ENCODE measurements around the gene RIMS1.

RIMS1 gene

GRCh38 chr6:71902261-71902660 is 15.9 kb downstream of the RIMS1 start:
- no peak overlapping the region for H2BK120ac ChIP-seq (ENCODE audit: low read depth, low read length)
- no peak overlapping the region for H3K14ac ChIP-seq (ENCODE audit: low read length)
- no peaks in the 10 kb centered on the region for H3K36me3 ChIP-seq (replicated peaks in 1 of 2; ENCODE audit: control insufficient read depth in 2 of 2, insufficient read depth in 2 of 2, low read length in 2 of 2)
- H4K8ac ChIP-seq (ENCODE audit: low read depth, low read length), result no peak overlapping the region
- H3K9me3 ChIP-seq (replicated peaks in 1 of 2; ENCODE audit: control insufficient read depth in 2 of 2, insufficient read depth in 1 of 2, low read depth in 1 of 2, low read length in 2 of 2), result no peaks in the 10 kb centered on the region
- H2BK12ac ChIP-seq (ENCODE audit: low read length), result no peak overlapping the region
- no peak overlapping the region for H3K4me3 ChIP-seq (ENCODE audit: low read length in 2 of 2)
- no peak overlapping the region for H2BK5ac ChIP-seq (ENCODE audit: low read length)
- H4K91ac ChIP-seq (ENCODE audit: low read depth, low read length, poor library complexity), result no peak overlapping the region
- H2BK15ac ChIP-seq (ENCODE audit: low read length), result no peak overlapping the region
- no peak overlapping the region for H3K23ac ChIP-seq (ENCODE audit: low read depth, low read length, poor library complexity)
- no peaks in the 10 kb centered on the region for H3K27me3 ChIP-seq (ENCODE audit: control insufficient read depth in 3 of 3, insufficient read depth in 3 of 3, low read depth in 1 of 3, low read length in 3 of 3)
- H2AFZ ChIP-seq (ENCODE audit: low read length), result no peak overlapping the region
- no peaks in the 10 kb centered on the region for H3K4me1 ChIP-seq (ENCODE audit: control insufficient read depth in 2 of 2, insufficient read depth in 1 of 2, low read depth in 1 of 2, low read length in 2 of 2)
- no peak overlapping the region for H3K4me2 ChIP-seq (ENCODE audit: insufficient read depth, low read length, poor library complexity, severe bottlenecking)
- no peak for DNase-seq (ENCODE audit: low spot score)
- H2AK5ac ChIP-seq (ENCODE audit: low read depth, low read length), result no peak overlapping the region
- no peaks in the 10 kb centered on the region for H3K79me1 ChIP-seq (ENCODE audit: low read depth, low read length)
- no peak overlapping the region for H3K27ac ChIP-seq (replicated peaks; ENCODE audit: low read length)
- no peak overlapping the region for H3K4ac ChIP-seq (ENCODE audit: low read length)
- no peak overlapping the region for H3K9ac ChIP-seq (ENCODE audit: low read depth, low read length, poor library complexity)
- no peak overlapping the region for H3K18ac ChIP-seq (ENCODE audit: low read length)

- Histone ChIP-seq H4K8ac (ENCODE audit: low read depth, low read length) (no peak overlapping the region), H3K4me3 (ENCODE audit: low read length in 2 of 2) (no peak overlapping the region), H3K79me1 (ENCODE audit: low read depth, low read length) (no peaks in the 10 kb centered on the region), H2BK120ac (ENCODE audit: low read depth, low read length) (no peak overlapping the region), H3K9ac (ENCODE audit: low read depth, low read length, poor library complexity) (no peak overlapping the region), H3K14ac (ENCODE audit: low read length) (no peak overlapping the region), H3K27ac (replicated peaks; ENCODE audit: low read length) (no peak overlapping the region), H3K18ac (ENCODE audit: low read length) (no peak overlapping the region), H4K91ac (ENCODE audit: low read depth, low read length, poor library complexity) (no peak overlapping the region), H3K4me1 (ENCODE audit: control insufficient read depth in 2 of 2, insufficient read depth in 1 of 2, low read depth in 1 of 2, low read length in 2 of 2) (no peaks in the 10 kb centered on the region), H3K23ac (ENCODE audit: low read depth, low read length, poor library complexity) (no peak overlapping the region), H3K4ac (ENCODE audit: low read length) (no peak overlapping the region), H2BK15ac (ENCODE audit: low read length) (no peak overlapping the region), H2AFZ (ENCODE audit: low read length) (no peak overlapping the region), H3K4me2 (ENCODE audit: insufficient read depth, low read length, poor library complexity, severe bottlenecking) (no peak overlapping the region), H3K27me3 (ENCODE audit: control insufficient read depth in 3 of 3, insufficient read depth in 3 of 3, low read depth in 1 of 3, low read length in 3 of 3) (no peaks in the 10 kb centered on the region), H3K9me3 (replicated peaks in 1 of 2; ENCODE audit: control insufficient read depth in 2 of 2, insufficient read depth in 1 of 2, low read depth in 1 of 2, low read length in 2 of 2) (no peaks in the 10 kb centered on the region), H2BK5ac (ENCODE audit: low read length) (no peak overlapping the region), H3K36me3 (replicated peaks in 1 of 2; ENCODE audit: control insufficient read depth in 2 of 2, insufficient read depth in 2 of 2, low read length in 2 of 2) (no peaks in the 10 kb centered on the region), H2AK5ac (ENCODE audit: low read depth, low read length) (no peak overlapping the region), H2BK12ac (ENCODE audit: low read length) (no peak overlapping the region)
- no peak for DNase-seq (ENCODE audit: low spot score)
These were observed 20.5 kb downstream of the RIMS1 start for GRCh38 chr6:71906813-71907212.

- Histone ChIP-seq H2BK15ac (ENCODE audit: low read length) (no peak overlapping the region), H4K8ac (ENCODE audit: low read depth, low read length) (no peak overlapping the region), H3K9ac (ENCODE audit: low read depth, low read length, poor library complexity) (no peak overlapping the region), H3K36me3 (replicated peaks in 1 of 2; ENCODE audit: control insufficient read depth in 2 of 2, insufficient read depth in 2 of 2, low read length in 2 of 2) (no peaks in the 10 kb centered on the region), H3K27ac (replicated peaks; ENCODE audit: low read length) (no peak overlapping the region), H3K18ac (ENCODE audit: low read length) (no peak overlapping the region), H3K4me2 (ENCODE audit: insufficient read depth, low read length, poor library complexity, severe bottlenecking) (no peak overlapping the region), H3K14ac (ENCODE audit: low read length) (no peak overlapping the region), H3K4me1 (ENCODE audit: control insufficient read depth in 2 of 2, insufficient read depth in 1 of 2, low read depth in 1 of 2, low read length in 2 of 2) (no peaks in the 10 kb centered on the region), H3K79me1 (ENCODE audit: low read depth, low read length) (no peaks in the 10 kb centered on the region), H3K27me3 (ENCODE audit: control insufficient read depth in 3 of 3, insufficient read depth in 3 of 3, low read depth in 1 of 3, low read length in 3 of 3) (no peaks in the 10 kb centered on the region), H3K4ac (ENCODE audit: low read length) (no peak overlapping the region), H4K91ac (ENCODE audit: low read depth, low read length, poor library complexity) (no peak overlapping the region), H3K4me3 (ENCODE audit: low read length in 2 of 2) (no peak overlapping the region), H2BK5ac (ENCODE audit: low read length) (no peak overlapping the region), H3K23ac (ENCODE audit: low read depth, low read length, poor library complexity) (no peak overlapping the region), H2BK120ac (ENCODE audit: low read depth, low read length) (no peak overlapping the region), H2BK12ac (ENCODE audit: low read length) (no peak overlapping the region), H2AFZ (ENCODE audit: low read length) (no peak overlapping the region), H2AK5ac (ENCODE audit: low read depth, low read length) (no peak overlapping the region), H3K9me3 (replicated peaks in 1 of 2; ENCODE audit: control insufficient read depth in 2 of 2, insufficient read depth in 1 of 2, low read depth in 1 of 2, low read length in 2 of 2) (no peaks in the 10 kb centered on the region)
- no peak for DNase-seq (ENCODE audit: low spot score)
- no CpG with 5 or more reads among the region's 4 CpGs for WGBS, 2 donors (ENCODE audit: extremely low coverage in 2 of 2, insufficient read length in 2 of 2, insufficient replicate concordance in 1 of 2)
These were observed 21.9 kb downstream of the RIMS1 start for GRCh38 chr6:71908162-71908765.

- Histone ChIP-seq H4K8ac (ENCODE audit: low read depth, low read length) (no peak overlapping the region), H3K4me3 (ENCODE audit: low read length in 2 of 2) (no peak overlapping the region), H4K91ac (ENCODE audit: low read depth, low read length, poor library complexity) (no peak overlapping the region), H3K23ac (ENCODE audit: low read depth, low read length, poor library complexity) (no peak overlapping the region), H3K18ac (ENCODE audit: low read length) (no peak overlapping the region), H2BK12ac (ENCODE audit: low read length) (no peak overlapping the region), H2AK5ac (ENCODE audit: low read depth, low read length) (no peak overlapping the region), H3K27me3 (ENCODE audit: control insufficient read depth in 3 of 3, insufficient read depth in 3 of 3, low read depth in 1 of 3, low read length in 3 of 3) (no peaks in the 10 kb centered on the region), H3K4me1 (ENCODE audit: control insufficient read depth in 2 of 2, insufficient read depth in 1 of 2, low read depth in 1 of 2, low read length in 2 of 2) (peaks cover 0 to 4% of the 10 kb centered on the region in 2 donors), H3K4ac (ENCODE audit: low read length) (no peak overlapping the region), H2BK120ac (ENCODE audit: low read depth, low read length) (no peak overlapping the region), H2BK5ac (ENCODE audit: low read length) (no peak overlapping the region), H3K27ac (replicated peaks; ENCODE audit: low read length) (peak overlapping the region; percentile 48), H3K79me1 (ENCODE audit: low read depth, low read length) (no peaks in the 10 kb centered on the region), H3K9ac (ENCODE audit: low read depth, low read length, poor library complexity) (no peak overlapping the region), H2BK15ac (ENCODE audit: low read length) (no peak overlapping the region), H3K36me3 (replicated peaks in 1 of 2; ENCODE audit: control insufficient read depth in 2 of 2, insufficient read depth in 2 of 2, low read length in 2 of 2) (no peaks in the 10 kb centered on the region), H2AFZ (ENCODE audit: low read length) (peak overlapping the region; percentile 42), H3K9me3 (replicated peaks in 1 of 2; ENCODE audit: control insufficient read depth in 2 of 2, insufficient read depth in 1 of 2, low read depth in 1 of 2, low read length in 2 of 2) (no peaks in the 10 kb centered on the region), H3K4me2 (ENCODE audit: insufficient read depth, low read length, poor library complexity, severe bottlenecking) (no peak overlapping the region), H3K14ac (ENCODE audit: low read length) (no peak overlapping the region)
- no CpG with 5 or more reads among the region's 1 CpG for WGBS, 2 donors (ENCODE audit: extremely low coverage in 2 of 2, insufficient read length in 2 of 2, insufficient replicate concordance in 1 of 2)
- no peak for DNase-seq (ENCODE audit: low spot score)
These were observed 27.3 kb downstream of the RIMS1 start for GRCh38 chr6:71913444-71914234.

Measured in neuronal stem cell (in vitro differentiated cells).